Islet precursor cell (in vitro differentiated cells): Measurements from ENCODE around the gene TEDDM1.
A peak's percentile ranks its signal among the peaks of the same experiment; 100 is the strongest.
"Not testable (repeated sequence)": the region's sequence is repeated elsewhere in the genome, so short reads cannot be mapped to it uniquely, and the experiment has no call there.

ENCODE experiments used
- DNase-seq: peaks from one replicate; pipeline ENCODE4 v3.0.0-alpha.2; 2018

TEDDM1 gene

GRCh38 chr1:182379781-182380180 lies 20.7 kb downstream of the TEDDM1 start:
- not testable (repeated sequence) for DNase-seq

GRCh38 chr1:182376936-182377574 lies 23.4 kb downstream of the TEDDM1 start:
- DNase-seq, result no peak

GRCh38 chr1:182374101-182374834 lies 26.2 kb downstream of the TEDDM1 start:
- no peak for DNase-seq

GRCh38 chr1:182370532-182370931 lies 29.9 kb downstream of the TEDDM1 start:
- no peak for DNase-seq

GRCh38 chr1:182368903-182369302 lies 31.6 kb downstream of the TEDDM1 start:
- DNase-seq, result no peak

GRCh38 chr1:182368358-182368757 lies 32.1 kb downstream of the TEDDM1 start:
- no peak for DNase-seq

GRCh38 chr1:182367926-182368325 lies 32.5 kb downstream of the TEDDM1 start:
- DNase-seq, result no peak

- DNase-seq, result no peak
Measured at GRCh38 chr1:182366596-182366995, 33.9 kb downstream of the TEDDM1 start.

GRCh38 chr1:182359645-182360044 lies 40.8 kb downstream of the TEDDM1 start:
- DNase-seq, result no peak

GRCh38 chr1:182357913-182358312 lies 42.6 kb downstream of the TEDDM1 start:
- no peak for DNase-seq

- DNase-seq, result no peak
Measured at GRCh38 chr1:182357171-182357570, 43.3 kb downstream of the TEDDM1 start.

- no peak for DNase-seq
Measured at GRCh38 chr1:182355723-182356098, 44.8 kb downstream of the TEDDM1 start.

- DNase-seq, result peak; percentile 16
Measured at GRCh38 chr1:182351790-182352364, 48.6 kb downstream of the TEDDM1 start.

GRCh38 chr1:182350839-182351238 lies 49.6 kb downstream of the TEDDM1 start:
- DNase-seq, result peak; percentile 14

GRCh38 chr1:182348961-182349747 lies 51.3 kb downstream of the TEDDM1 start:
- peak; percentile 57 for DNase-seq
